ENCODE data around the gene CHCHD3.

- no peak for TF ChIP-seq EZH2 (IDR thresholded peaks at IDR 0.05; ENCODE audit: borderline replicate concordance, low read length)
- TF ChIP-seq, protein P1, sequence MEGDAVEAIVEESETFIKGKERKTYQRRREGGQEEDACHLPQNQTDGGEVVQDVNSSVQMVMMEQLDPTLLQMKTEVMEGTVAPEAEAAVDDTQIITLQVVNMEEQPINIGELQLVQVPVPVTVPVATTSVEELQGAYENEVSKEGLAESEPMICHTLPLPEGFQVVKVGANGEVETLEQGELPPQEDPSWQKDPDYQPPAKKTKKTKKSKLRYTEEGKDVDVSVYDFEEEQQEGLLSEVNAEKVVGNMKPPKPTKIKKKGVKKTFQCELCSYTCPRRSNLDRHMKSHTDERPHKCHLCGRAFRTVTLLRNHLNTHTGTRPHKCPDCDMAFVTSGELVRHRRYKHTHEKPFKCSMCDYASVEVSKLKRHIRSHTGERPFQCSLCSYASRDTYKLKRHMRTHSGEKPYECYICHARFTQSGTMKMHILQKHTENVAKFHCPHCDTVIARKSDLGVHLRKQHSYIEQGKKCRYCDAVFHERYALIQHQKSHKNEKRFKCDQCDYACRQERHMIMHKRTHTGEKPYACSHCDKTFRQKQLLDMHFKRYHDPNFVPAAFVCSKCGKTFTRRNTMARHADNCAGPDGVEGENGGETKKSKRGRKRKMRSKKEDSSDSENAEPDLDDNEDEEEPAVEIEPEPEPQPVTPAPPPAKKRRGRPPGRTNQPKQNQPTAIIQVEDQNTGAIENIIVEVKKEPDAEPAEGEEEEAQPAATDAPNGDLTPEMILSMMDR (conservative IDR thresholded peaks at IDR 0.05 in 1 of 2, IDR thresholded peaks at IDR 0.05 in 1 of 2; ENCODE audit: extremely low read depth in 1 of 2, insufficient read depth in 1 of 2, low read depth in 1 of 2, low read length in 2 of 2), result no peak
Observed at GRCh38 chr7:132778761-132779160, 303.1 kb downstream of the CHCHD3 start.
